ENCODE measurements around the gene ZNF432.
"Not testable (repeated sequence)": the region's sequence is repeated elsewhere in the genome, so short reads cannot be mapped to it uniquely, and the experiment has no call there.

The ZNF432 gene

DNA sequence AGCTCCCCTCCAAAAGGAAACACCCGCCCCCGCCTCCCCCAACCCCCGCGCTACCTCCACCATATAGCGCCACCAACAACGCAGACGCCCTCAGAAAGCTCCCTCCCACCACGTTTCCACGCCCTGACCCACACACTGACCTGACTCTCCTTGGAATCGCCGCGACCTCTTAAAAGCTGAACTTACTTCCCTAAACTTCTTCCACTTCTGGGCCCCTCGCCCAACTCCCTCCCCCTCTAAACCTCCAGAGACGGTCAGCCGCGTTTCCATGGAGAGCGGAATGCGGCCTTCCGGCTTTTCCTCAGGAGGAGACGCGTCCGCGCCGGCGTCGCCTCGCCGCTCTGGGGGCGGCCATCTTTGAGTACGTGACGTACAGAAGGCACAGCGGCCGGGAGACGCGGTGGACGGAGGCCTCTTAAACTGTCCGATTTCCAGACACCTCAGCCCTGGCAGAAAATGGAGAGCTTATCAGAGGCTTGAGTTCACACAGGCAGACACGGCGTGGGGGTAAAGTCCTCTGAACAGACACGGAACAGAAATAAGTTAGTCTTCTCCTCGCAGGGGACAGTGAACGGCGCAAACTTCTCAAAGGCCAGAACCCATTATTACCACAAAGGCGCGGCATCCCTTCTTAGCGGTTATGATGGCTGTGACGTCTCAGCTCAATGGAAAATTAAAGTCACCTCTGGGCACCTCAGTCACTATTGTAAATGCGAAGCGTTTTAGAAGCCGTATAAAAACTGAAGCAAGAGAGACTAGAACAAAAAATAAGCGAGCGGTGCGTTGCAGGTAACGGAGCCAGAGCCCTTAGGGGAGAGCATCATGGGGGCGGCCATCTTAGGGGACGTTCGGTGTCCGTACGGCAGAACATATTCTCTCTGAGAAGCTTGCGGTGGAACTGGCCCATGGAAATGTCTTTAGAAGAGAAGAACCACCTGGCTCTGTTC is at the start of gene ZNF432:
ZNF432 (minus strand) TSS at position 284 of the 947 bp plus-strand sequence. CDS start 1,970 bp downstream, outside the sequence.
- H3K4me3 ChIP-seq (ENCODE audit: low read depth, low read length) = peak within 1 kb of the TSS; percentile 93

GRCh38 chr19:52096416-52096815 is 47.8 kb upstream of the ZNF432 start:
- not testable (repeated sequence) for H3K4me3 ChIP-seq (ENCODE audit: low read depth, low read length)

- peak within 1 kb of the TSS; percentile 98 for H3K4me3 ChIP-seq (ENCODE audit: low read depth, low read length)
These were observed 46.8 kb upstream of the ZNF432 start, which contains the start of gene ZNF841 for GRCh38 chr19:52095172-52096014. Gene ZNF841 (minus strand): TSS chr19:52095765. CDS start chr19:52084801, 10,964 bp downstream.

DNA sequence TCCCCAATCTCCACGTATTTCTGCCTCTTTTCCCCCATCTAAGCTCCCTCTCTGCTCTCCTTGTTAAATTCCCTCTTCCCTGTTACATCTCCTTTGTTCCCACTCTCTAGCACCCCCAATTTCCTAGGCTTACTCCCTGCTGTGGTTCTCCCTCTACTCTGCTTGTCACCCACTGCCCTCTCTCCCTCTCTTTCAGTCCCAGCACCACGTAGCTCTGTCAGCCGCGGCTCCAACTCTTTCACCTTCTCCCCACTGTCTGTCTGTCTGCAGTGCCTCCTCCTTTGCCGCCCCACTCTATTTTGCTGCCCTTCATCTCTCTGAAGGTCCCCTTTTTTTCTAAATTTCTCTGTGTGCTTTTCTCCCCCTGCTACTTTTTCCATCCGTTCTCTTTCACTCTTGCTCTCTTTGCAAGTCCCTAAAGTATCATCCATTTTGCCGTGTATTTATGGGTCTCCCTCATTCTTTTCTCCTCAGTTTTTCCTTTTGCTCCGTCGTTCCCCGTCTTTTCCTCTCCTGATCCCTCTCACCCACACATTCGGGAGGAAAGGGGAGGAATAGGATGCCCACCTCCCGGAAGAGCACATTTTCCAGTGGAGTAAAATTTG is 46.0 kb upstream of the ZNF432 start:
- peak overlapping the region; percentile 98 for H3K4me3 ChIP-seq (ENCODE audit: low read depth, low read length)

DNA sequence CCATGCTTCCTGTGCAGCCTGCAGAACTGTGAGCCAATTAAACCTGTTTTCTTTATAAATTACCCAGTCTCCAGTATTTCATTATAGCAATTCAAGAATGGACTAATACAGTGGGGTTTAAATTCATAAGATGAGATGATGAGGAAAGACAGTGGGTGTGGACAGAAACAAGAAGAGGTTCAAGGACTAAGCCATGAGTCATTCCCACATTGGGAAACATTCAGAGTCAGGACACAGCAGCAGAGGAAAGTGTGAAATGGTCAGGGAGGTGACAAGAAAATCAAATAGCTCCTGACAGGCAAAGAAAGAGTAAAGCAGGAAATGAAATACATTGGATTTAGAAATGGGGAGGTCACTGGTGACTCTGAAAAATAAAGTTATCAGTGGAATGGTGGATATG is 37.8 kb upstream of the ZNF432 start:
- H3K4me3 ChIP-seq (ENCODE audit: low read depth, low read length) = no peak overlapping the region

GRCh38 chr19:52070496-52070895 is 21.9 kb upstream of the ZNF432 start:
- no peak overlapping the region for H3K4me3 ChIP-seq (ENCODE audit: low read depth, low read length)

- no peak overlapping the region for H3K4me3 ChIP-seq (ENCODE audit: low read depth, low read length)
These were observed 21.0 kb upstream of the ZNF432 start for GRCh38 chr19:52069653-52070052.

GRCh38 chr19:52066258-52066863 is 17.7 kb upstream of the ZNF432 start:
- H3K4me3 ChIP-seq (ENCODE audit: low read depth, low read length) = no peak overlapping the region

DNA sequence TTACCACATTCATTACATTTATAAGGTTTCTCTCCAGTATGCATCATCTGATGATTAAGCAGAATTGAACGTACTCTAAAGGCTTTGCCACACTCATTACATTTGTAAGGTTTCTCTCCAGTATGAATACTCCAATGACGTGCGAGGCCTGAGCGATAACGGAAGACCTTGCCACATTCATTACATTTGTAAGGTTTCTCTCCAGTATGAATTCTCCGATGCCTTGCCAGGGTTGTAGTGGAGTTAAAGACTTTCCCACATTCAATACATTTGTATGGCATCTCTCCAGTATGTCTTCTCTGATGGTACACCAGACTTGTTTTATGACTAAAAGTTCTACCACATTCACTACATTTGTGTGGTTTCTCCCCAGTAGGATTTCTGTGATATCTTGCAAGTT is 16.8 kb upstream of the ZNF432 start:
- H3K4me3 ChIP-seq (ENCODE audit: low read depth, low read length) = no peak overlapping the region

DNA sequence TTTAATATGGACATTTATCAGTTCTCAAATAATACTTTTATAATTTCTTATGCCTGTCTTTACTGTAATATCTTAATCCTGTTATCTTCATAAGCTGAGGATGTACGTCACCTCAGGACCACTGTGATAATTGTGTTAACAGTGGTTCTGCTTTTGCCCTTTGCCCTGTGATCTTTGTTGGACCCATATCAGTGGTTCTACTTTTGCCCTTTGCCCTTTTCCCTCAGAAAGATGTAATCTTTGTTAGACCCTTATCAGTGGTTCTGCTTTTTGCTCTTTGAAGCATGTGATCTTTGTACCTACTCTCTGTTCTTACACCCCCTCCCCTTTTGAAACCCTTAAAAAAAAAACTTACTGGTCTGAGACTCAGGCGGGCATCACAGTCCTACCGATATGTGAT is 7.8 kb upstream of the ZNF432 start:
- not testable (repeated sequence) for H3K4me3 ChIP-seq (ENCODE audit: low read depth, low read length)

- not testable (repeated sequence) for H3K4me3 ChIP-seq (ENCODE audit: low read depth, low read length)
These were observed 3.1 kb upstream of the ZNF432 start for GRCh38 chr19:52051736-52052135.

DNA sequence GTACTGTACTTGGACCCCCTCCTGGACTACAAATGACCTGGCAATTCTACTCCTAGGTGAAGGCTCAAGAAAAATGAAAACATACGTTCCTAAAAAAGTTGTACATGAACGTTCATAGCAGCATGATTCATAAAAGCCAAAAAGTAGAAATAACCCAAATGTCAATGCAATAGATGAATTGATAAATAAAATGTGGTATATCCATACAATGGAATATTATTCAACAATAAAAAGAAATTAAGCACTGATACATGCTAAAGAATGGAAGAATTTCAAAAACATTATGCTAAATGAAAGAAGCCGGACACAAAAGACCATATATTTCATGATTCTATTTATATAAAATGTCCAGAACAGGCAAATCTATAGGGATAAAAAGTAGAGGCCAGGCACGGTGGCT is 9.5 kb downstream of the ZNF432 start:
- no peak overlapping the region for H3K4me3 ChIP-seq (ENCODE audit: low read depth, low read length)

GRCh38 chr19:52034051-52034728 is 14.4 kb downstream of the ZNF432 start:
- H3K4me3 ChIP-seq (ENCODE audit: low read depth, low read length) = no peak overlapping the region

DNA sequence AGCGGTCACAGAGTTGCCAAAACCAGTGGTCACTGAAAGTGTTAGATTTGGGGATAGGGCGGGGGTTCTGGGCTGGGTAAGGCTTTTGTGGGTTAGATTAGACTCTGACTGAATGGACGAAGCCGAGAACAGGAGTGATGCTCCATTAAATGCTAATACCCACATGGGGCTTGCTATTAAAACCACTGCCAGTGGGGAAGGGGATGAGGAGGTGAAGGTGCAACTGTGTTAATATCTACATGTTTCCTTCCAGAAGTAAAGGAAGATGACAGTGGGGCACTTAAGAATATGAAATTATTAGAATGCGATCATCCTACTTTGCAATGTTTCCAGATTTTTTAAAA is 19.9 kb downstream of the ZNF432 start:
- H3K4me3 ChIP-seq (ENCODE audit: low read depth, low read length) = peak overlapping the region; percentile 98

DNA sequence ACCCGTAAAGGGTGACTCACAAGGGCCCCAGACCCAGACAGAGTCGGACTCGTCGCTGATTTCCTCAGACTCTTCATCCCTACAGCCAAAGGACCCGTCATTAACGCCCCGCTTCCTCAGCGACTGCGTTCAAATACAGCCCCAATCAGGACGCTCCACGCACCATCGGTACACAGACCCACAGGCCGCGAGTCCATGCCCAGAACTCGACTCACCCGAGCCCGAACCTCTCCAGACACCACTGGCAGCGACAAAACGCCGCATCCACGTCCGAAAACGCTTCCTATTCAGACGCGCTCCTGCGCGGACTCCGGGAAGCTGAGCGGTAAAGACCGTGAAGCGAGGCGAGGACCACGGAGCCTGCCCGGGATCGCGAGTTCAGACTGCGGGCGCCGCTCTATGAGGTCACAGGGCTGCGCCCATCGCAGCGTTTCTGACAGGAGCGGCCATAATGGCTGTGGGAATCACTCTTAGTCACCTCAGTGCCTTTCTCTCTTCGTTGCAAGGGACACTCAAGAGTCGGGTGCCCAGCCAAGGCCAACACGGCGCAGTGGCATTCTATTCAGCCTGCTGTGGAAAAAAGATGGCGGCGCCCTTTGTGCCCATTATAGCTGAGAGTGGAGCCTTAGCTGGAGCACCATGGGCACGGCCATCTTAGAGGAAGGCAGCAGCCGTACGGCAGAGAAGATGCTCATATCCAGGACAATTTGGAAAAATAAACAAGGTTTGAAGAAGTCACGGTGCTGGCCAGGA is 20.4 kb downstream of the ZNF432 start, which contains the start of gene ZNF614:
ZNF614 (minus strand) TSS at position 353 of the 753 bp plus-strand sequence. CDS start 2,634 bp downstream, outside the sequence.
- peak within 1 kb of the TSS; percentile 98 for H3K4me3 ChIP-seq (ENCODE audit: low read depth, low read length)

DNA sequence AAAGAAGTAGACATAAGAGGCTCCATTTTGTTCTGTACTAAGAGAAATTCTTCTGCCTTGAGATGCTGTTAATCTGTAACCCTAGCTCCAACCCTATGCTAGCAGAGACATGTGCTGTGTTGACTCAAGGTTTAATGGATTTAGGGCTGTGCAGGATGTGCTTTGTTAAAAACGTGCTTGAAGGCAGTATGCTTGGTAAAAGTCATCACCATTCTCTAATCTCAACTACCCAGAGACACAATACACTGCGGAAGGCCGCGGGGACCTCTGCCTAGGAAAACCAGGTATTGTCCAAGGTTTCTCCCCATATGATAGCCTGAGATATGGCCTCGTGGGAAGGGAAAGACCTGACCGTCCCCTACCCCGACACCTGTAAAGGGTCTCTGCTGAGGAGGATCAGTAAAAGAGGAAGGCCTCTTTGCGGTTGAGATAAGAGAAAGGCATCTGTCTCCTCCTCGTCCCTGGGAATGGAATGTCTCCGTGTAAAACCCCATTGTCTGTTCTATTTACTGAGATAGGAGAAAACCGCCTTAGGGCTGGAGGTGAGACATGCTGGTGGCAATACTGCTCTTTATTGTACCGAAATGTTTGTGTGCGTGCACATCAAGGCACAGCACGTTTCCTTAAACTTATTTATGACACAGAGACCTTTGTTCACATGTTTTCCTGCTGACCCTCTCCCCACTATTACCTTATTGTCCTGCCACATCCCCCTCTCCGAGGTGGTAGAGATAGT is 22.2 kb downstream of the ZNF432 start:
- not testable (repeated sequence) for H3K4me3 ChIP-seq (ENCODE audit: low read depth, low read length)

GRCh38 chr19:52024478-52024877 is 24.2 kb downstream of the ZNF432 start:
- not testable (repeated sequence) for H3K4me3 ChIP-seq (ENCODE audit: low read depth, low read length)

DNA sequence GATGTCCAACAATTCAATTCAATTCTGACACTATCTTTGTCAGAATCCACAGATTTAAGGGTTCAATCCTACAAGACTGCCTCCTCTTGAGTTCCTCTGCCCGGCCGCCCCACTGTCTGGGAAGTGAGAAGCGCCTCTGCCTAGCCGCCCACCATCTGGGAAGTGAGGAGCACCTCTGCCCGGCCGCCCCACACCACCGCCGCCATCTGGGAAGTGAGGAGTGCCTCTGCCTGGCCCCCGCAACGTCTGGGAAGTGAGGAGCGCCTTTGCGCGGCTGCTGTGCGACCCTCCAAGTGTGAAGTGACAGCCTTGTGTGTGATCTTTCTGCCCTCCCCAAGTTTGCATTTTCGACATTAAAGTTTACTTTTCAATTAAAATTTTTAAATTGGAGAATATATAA is 26.4 kb downstream of the ZNF432 start:
- H3K4me3 ChIP-seq (ENCODE audit: low read depth, low read length) = no peak overlapping the region

DNA sequence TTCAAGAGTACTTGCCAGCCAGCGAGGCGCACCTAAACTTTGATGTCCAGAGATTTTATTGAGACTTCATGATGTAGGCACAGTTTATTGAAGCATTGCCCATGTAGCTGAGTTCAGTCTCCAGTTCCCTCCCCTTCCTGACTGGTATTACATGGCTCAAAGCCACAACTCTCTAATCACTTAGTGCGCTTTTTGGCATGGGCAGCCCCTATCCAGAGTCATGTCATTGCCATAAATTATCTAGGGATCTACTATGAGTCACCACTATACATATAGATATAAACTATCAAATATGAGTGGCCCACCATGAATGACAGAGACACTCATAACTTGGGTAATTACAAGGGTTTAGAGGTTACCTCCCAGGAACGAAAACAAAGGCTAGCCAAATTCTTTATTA is 28.1 kb downstream of the ZNF432 start:
- no peak overlapping the region for H3K4me3 ChIP-seq (ENCODE audit: low read depth, low read length)
